GM19193 (cell line): ENCODE results near the gene AP3D1.

ENCODE experiments used
- POLR2A ChIP-seq: IDR thresholded peaks from 4 replicates; pipeline ENCODE4 v1.6.1; 2011; ENCODE audit not compliant: insufficient read depth, insufficient read length; ENCODE audit errors: extremely low read depth

The AP3D1 gene

DNA sequence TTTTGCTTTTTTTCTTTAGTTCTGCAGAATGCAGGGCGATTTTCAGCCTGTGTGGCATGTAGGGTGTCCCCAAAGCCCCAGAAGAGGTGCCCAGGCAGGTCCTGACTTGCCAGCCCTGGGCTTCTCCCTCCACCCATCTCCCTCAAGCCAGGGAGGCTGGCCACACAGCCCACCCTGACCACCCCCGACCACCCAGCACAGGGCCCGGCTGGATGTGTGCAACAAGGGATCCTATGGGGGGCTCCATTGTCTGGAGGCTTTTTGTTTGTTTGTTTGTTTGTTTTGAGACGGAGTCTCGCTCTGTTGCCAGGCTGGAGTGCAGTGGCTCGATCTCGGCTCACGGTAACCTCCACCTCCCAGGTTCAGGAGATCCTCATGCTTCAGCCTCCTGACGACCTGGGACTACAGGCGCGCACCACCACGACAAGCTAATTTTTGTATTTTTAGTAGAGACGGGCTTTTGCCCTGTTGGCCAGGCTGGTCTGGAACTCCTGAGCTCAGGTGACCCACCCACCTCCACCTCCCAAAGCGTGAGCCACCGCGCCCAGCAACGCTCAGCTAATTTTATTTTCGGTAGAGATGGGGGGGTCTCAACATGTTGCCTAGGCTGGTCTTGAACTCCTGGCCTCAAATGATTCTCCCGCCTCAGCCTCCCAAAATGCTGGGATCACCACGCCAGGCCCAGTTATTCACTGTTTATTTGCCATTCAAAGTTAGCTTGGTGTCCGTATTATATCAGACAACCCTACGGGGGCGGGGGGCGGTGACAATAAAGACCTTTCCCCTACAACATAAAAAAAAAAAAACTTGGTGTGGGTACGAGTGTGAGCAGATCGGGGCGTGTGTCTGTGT is 92.6 kb downstream of the AP3D1 start:
- TF ChIP-seq POLR2A, result no peak

DNA sequence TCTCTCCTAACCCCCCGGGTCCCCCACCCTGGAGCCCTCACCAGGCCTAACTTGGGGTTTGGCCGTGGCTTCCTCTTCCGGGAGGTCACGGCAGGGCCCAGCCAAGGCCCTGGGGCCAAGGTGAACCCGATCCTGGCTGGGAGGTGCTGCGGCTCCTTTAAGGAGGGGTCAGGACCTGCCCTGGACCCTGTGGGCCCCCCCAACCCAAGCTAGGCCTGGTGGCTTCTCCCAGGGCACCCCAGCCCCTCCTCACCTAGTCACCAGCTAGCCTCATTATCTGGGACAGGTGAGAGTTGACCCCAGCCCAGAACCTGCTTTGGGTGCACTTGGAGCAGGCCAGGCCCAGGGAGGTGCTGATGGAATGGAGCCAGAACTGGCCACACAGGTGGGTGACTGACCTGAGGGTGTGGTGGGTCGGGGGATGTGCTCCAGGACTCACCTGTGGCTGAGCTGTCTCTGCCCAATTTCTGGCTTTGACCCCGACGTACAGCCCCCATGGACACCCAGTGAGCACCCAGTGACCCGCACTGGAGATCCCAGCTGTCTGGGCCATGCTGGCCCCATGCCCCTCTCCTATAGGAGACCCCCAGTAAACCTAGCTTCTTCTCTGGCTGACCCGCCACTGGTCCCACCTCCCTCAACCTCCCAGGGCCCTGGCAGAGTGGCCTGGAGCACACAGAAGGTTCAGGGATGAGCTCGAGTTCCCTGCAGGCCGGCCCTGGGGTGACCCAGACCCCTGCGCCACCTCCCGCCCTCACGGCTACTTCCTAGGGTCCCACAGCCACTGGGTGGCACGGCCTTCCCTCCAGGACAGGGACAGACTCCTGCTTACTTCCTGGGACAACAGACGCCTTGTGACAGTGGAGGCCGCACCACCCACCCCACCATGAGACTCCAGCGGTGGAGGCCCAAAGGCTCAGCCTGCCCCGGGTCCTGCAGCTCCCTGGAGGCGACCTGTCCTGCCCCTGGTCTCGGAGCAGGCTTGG is 93.6 kb downstream of the AP3D1 start:
- no peak for TF ChIP-seq POLR2A

DNA sequence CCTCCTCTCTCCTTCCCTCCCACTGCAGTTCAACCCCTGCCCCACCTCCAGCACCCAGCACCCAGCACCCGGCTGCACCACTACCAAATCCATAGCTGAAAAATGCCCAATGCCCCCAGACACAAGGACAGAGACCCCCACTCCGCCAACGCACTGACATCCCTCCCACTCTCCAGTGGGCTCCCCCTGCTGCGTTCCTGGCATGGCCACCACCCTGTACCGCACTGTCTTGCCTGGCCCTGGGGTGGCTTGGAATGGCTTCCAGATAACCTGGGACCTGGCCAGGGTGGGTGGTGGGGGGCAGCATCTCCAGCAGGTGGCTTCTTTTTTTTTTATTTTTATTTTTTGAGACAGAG is 94.6 kb downstream of the AP3D1 start:
- no peak for TF ChIP-seq POLR2A

DNA sequence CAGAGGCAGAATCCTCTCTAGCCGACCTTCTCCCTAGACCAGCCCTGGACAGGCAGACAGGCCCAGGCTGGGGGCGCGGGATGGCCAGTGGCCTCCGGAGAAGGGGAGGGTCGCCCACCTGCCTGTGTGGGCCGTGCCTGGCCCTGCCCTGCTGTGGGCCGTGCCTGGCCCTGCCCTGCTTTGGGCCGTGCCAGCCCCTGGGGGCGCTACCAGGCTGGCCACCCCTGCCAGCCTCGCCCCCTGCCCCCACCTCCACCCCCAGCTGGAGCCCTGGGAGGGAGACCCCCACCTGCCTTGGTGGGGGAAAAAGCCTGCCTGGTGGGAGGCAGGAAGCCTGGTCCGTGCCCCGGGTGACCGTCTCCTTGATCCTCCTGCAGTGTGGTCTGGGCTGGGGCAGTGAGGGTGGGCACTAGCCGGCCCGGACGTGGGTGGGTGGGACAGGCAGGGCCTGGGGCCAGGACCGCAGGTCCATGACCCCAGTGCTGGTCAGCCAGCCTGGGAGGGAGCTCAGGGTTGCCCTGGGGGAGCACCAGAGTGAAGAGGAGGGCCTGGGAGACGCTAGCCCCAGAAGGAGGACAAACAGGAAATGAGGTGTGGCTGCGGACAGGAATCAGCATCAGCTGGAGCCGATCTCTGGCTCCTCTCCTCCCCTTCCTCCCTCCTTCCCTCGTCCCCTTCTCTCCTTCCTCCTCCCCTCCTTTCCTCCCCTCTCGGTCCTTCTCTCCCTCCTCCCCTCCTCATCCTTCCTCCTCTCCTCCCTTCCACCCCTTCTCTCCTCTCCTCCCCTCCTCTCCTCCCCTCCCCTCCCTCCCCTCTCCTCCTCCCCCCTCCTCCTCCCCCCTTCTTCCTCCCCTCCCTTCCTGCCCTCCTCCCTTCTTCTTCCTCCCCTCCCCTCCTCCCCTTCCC is 95.2 kb downstream of the AP3D1 start:
- TF ChIP-seq POLR2A, result no peak

DNA sequence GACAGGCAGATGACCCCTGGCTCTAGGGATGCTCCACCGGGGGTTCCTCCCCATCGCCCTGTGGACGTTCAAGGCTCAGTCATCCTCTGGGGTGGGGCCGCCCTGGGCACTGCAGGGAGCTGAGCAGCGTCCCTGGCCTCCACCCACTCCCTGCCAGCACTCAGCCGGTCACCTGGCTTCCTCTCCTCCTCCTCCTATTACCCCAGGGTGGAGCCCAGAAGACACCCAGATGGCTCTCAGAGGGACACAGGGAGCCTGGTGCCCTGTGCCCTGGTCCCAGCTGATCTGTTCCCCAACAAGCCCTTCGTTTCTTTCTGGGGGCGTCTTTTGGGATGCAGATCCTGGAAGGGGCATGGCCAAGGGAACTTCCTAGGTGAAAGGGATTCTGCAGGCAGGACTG is 96.6 kb downstream of the AP3D1 start:
- TF ChIP-seq POLR2A, result no peak

DNA sequence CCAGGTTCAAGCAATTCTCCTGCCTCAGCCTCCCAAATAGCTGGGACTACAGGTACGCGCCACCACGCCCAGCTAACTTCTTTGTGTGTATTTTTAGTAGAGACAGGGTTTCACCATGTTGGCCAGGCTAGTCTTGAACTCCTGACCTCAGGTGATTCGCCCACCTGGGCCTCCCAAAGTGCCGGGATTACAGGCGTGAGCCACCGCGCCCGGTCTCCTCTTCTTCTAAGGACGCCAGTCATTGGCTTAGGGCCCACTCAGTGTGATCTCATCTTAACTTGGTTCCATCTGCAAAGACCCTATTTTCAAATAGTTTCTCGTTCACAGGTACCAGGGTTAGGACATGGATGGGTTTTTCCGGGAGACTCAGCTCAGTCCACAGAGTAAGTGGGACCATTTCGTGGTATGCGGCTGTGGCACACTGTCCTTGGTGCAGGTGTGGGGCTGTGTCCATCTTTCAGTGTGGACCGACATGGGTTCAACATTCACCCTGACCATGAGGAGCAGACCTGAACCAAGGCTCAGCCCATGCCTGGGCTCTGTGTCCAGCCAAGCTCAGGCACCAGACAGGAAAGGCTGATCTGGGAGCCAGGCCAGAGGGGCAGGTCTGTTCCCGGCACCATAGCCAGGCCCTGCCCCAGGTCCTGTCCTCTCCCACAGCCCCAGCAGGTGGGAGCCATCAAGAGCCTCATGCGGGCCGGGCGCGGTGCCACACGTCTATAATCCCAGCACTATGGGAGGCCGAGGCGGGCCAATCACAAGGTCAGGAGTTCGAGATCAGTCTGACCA is 97.6 kb downstream of the AP3D1 start:
- TF ChIP-seq POLR2A, result no peak

DNA sequence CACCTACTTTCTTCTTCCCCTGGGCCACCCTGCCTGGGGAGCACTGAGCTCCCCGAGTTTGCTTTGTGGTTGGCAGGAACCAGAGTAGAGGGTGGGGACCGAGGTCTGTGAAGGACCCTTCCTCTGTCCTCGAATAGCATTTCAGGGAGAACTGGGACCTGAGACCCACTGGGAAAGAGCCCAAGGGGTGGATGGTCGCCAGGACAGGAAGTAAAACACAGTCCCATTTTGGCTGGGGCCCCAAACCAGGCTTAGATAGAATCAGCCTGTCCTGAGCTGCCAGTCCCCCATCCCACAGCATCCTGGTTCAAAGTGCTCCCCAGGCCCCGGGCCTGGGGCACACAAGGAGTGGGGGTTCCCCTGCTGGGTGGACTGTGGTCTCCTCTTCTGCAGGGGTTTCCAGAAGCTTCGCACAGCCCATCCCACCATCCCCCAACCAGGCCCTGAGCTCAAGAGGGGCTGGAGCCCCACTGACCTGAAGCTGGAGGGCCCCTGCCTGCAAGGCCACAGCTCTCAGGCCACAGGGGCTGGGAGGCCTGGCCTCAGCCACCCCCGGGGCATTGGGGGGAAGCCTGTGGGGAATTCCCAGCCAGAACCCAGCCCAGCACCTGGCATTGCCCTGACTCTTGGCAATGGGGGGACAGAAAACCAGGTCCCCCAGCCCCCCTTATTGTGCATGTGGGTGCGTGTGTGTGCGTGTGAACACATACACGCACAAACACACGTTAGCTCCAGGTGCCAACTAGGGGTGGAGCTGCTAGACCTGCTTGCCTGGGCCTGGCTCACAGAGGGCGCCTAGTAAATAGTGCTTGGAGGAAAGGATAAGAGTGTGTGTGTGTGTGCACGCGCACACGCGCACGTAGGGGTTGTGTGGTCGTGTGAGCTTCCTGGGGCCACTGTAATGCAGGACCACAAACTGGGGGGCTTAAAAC is 99.3 kb downstream of the AP3D1 start:
- peak; percentile 38 for TF ChIP-seq POLR2A

DNA sequence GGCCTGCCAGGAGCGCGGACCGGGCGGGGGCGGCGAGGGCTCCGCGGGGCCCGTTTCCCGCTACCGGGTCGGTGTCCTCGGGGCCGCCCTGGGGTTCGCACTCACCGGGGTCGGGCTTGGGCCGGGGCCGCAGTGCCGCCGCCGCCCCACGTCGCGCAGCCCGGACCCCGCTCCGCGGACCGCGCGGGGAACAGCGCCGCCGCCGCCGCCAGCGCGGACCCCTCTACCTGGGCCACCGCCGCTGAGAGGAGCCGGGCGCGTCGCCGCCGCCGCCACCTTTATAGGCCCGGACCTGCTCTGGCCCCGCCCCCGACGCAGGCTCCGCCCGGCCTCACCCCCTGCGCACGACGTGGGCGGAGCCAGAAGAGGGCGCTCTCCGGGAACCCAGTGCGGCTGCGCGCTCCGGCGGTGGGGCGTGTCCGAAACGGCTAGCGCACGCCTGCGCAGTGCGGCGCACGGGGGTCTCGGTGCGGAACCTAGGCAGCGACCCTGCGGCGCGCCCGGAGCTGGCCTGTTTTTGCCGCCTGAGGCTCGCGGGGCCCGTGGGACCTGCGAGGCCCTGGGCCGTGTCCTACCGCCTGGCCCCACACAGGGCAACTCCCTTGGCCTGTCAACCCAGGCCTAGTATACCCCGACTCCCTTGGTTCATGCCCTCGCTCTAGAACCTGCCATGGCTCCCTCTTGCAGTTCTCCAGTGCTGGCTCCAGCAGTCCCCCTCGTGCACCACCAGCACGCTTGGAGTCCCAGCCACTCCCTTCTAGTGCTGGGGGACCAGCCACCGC is 100.2 kb downstream of the AP3D1 start, which contains the start of gene MKNK2:
MKNK2 (minus strand) TSS at position 254 of the 782 bp plus-strand sequence. CDS start 393 bp downstream, outside the sequence.
- TF ChIP-seq POLR2A, result peak; percentile 100
